Measurements from ENCODE around the gene SDF2L1. TPM values are rescaled to one million over a fixed set of nuclear protein-coding genes. Genes with fewer than 3 reads are reported as not detected.
"Not testable (repeated sequence)": the region's sequence is repeated elsewhere in the genome, so short reads cannot be mapped to it uniquely, and the experiment has no call there.

The SDF2L1 gene
- total RNA-seq, 3 donors from 2014 or later: 23.1 to 50.1 (median 26.6) TPM

DNA sequence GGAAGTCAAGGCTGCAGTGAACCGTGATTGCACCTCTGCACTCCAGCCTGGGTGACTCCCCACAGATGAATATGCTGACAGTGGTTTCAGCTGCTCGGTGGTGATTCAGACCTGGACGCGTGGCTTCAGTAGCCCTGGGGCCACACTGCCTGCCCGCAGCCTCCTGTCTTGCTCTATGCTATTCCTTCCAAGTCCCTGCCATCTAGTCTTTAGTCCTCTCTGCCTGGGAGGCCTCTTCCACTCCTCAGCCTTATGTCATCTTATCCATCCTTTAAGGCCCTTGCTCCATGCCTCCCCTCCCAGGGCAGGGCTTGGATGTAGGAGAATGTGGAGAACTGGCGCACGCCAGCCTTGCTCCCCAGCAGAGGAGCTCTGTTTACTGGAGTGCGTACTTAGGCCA lies 35.3 kb upstream of the SDF2L1 start:
- TF ChIP-seq POLR2A (IDR thresholded peaks at IDR 0.05) (no peak), POLR2AphosphoS5 (IDR thresholded peaks at IDR 0.05) (no peak)
- TF ChIP-seq, protein P1, sequence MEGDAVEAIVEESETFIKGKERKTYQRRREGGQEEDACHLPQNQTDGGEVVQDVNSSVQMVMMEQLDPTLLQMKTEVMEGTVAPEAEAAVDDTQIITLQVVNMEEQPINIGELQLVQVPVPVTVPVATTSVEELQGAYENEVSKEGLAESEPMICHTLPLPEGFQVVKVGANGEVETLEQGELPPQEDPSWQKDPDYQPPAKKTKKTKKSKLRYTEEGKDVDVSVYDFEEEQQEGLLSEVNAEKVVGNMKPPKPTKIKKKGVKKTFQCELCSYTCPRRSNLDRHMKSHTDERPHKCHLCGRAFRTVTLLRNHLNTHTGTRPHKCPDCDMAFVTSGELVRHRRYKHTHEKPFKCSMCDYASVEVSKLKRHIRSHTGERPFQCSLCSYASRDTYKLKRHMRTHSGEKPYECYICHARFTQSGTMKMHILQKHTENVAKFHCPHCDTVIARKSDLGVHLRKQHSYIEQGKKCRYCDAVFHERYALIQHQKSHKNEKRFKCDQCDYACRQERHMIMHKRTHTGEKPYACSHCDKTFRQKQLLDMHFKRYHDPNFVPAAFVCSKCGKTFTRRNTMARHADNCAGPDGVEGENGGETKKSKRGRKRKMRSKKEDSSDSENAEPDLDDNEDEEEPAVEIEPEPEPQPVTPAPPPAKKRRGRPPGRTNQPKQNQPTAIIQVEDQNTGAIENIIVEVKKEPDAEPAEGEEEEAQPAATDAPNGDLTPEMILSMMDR (IDR thresholded peaks at IDR 0.05): no peak
- Histone ChIP-seq H3K9me3 (no peaks in the 10 kb centered on the region), H3K27me3 (no peaks in the 10 kb centered on the region), H3K27ac (no peak overlapping the region), H3K36me3 (no peaks in the 10 kb centered on the region), H3K4me3 (no peak overlapping the region), H3K4me1 (no peaks in the 10 kb centered on the region)
- intact Hi-C loops (cut with DNase I; ENCODE audit: low total_unique reads): no loop called here
- no peak for DNase-seq (ENCODE audit: low spot score in 2 of 2)

DNA sequence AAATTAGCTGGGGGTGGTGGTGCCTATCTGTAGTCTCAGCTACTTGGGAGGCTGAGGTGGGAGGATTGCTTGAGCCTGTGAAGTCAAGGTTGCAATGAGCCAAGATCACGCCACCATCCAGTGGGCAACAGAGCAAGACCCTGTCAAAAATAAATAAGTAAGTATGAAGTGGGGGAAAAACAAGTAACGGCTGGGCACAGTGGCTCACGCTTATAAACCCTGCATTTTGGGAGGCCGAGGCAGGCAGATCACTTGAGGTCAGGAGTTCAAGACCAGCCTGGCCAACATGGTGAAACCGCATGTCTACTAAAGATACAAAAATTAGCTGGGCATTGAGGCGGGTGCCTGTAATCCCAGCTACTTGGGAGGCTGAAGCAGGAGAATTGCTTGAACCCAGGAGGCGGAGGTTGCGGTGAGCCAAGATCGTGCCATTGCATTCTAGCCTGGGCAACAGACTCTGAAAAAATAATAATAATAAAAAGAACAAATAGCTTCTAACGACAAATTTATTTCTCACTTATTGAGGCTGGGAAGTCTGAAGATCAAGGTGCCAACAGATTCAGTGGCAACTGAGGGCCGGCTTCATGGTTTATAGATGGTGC lies 32.4 kb upstream of the SDF2L1 start:
- H3K27ac ChIP-seq; intact Hi-C loops (cut with DNase I; ENCODE audit: low total_unique reads); H3K36me3 ChIP-seq; H3K4me3 ChIP-seq; H3K4me1 ChIP-seq; H3K27me3 ChIP-seq; H3K9me3 ChIP-seq; DNase-seq (ENCODE audit: low spot score in 2 of 2): not testable (repeated sequence)

DNA sequence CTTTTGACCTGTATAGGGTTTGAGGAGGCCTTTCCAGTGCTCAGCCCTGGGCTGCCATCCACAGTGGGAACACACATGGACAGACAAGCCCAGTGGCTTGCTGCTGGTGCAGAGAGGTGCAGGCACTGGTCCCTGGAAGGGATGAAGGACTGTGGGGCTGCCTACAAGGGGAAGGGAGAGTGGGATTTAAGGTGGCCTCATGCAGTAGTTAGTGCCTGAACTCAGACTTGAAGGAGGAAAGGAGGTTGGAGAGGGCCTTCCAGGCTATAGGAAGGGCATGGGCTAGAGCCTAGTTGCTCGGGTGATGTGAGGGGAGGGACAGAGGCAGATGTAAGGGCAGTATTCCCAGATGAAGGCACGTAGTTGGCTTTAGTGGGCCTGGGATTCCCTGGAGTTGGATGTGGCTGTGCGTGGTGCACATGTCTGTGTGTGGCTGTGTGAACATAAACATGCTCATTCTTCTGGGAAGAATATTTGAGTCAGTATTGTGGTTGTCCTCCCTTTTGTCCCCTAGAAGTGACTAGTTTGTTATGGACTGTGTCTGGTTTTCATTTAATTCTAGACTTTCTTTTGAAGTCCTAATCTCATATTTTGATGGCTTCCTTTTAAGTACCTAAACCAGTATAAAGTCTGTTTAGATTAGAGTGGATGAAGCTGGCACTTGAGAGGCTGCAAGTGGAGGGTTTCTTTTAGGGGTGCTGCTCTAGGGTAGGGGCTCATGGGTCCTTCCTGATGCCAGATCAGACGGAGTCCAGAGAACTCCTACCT lies 30.7 kb upstream of the SDF2L1 start:
- TF ChIP-seq POLR2A (IDR thresholded peaks at IDR 0.05) (no peak), POLR2AphosphoS5 (IDR thresholded peaks at IDR 0.05) (no peak)
- TF ChIP-seq, protein P1 (IDR thresholded peaks at IDR 0.05): no peak
- no peak for DNase-seq (ENCODE audit: low spot score in 2 of 2)
- Histone ChIP-seq H3K36me3 (no peaks in the 10 kb centered on the region), H3K4me3 (no peak overlapping the region), H3K27ac (no peak overlapping the region), H3K9me3 (no peaks in the 10 kb centered on the region), H3K4me1 (no peaks in the 10 kb centered on the region), H3K27me3 (no peaks in the 10 kb centered on the region)
- intact Hi-C loops (cut with DNase I; ENCODE audit: low total_unique reads): no loop called here

DNA sequence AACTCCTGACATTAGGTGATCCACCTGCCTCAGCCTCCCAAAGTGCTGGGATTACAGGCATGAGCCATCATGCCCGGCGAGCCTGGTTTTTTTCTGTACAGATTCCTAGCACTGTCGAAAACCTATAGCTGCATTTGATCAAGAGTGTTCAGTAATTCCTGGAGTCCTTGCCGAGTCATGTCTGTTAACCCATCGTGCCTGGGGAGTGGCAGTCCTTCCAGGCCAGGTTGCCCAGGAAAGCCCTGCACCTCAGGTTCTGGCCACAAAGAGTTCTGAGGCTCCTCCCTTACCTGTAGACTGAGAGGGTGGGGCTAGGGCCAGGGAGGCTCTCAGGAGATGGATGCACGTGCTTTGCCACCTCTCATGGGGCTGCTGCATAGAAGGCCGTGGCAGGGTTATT lies 29.2 kb upstream of the SDF2L1 start:
- Histone ChIP-seq H3K27me3 (no peaks in the 10 kb centered on the region), H3K4me1 (no peaks in the 10 kb centered on the region), H3K9me3 (no peaks in the 10 kb centered on the region), H3K4me3 (no peak overlapping the region), H3K27ac (no peak overlapping the region), H3K36me3 (no peaks in the 10 kb centered on the region)
- intact Hi-C loops (cut with DNase I; ENCODE audit: low total_unique reads): no loop called here
- DNase-seq (ENCODE audit: low spot score in 2 of 2): no peak
- TF ChIP-seq POLR2AphosphoS5 (IDR thresholded peaks at IDR 0.05) (no peak), POLR2A (IDR thresholded peaks at IDR 0.05) (no peak)
- TF ChIP-seq, protein P1 (IDR thresholded peaks at IDR 0.05): no peak

DNA sequence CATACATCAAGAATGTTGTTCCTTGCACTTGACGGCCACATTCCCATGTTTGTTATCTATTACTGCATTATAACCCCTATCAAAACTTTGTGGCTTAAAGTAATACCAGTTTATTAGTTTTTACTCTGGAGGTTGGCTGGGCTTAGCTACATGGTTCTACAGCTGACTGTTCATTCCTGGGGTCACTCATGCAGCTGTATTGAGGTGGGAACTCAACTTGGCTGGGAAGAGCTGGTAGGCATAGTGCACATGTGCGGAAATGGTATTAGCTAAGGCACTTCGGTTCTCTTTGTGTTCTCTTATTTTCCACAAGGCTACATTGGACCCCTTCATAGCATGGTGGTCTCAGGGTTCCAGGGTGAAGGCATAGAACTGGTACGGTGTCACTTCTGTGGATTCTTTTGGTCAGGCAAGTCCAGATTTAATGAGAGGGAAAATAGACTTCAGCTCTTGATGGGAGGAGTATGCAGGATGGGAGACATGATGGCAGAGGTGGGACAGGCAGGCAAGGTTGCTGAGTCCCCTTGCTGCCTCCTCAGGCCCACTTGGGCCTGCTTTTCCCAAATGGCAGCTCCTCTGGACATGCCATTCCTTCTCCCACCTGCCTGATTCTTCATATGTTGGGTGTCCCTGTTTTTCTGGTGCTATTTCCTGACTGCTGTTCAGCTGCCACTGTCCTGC lies 28.4 kb upstream of the SDF2L1 start:
- DNase-seq (ENCODE audit: low spot score in 2 of 2): no peak
- Histone ChIP-seq H3K27ac (no peak overlapping the region), H3K9me3 (no peaks in the 10 kb centered on the region), H3K36me3 (no peaks in the 10 kb centered on the region), H3K27me3 (no peaks in the 10 kb centered on the region), H3K4me3 (no peak overlapping the region), H3K4me1 (no peaks in the 10 kb centered on the region)
- TF ChIP-seq, protein P1 (IDR thresholded peaks at IDR 0.05): no peak
- TF ChIP-seq POLR2AphosphoS5 (IDR thresholded peaks at IDR 0.05): no peak
- intact Hi-C loops (cut with DNase I; ENCODE audit: low total_unique reads): no loop called here
